Stimulated activated CD4-positive, alpha-beta T cell treated with anti-CD3 and anti-CD28 coated beads, Interleukin-4, amount 100 ng/mL, for 48 hours (primary cell): ENCODE data around the gene TMEM63B.
"Not testable (repeated sequence)": the region's sequence is repeated elsewhere in the genome, so short reads cannot be mapped to it uniquely, and the experiment has no call there.

Source experiments
- DNase-seq, 2 donors: peaks; one replicate each; pipeline ENCODE4 v3.0.0-alpha.2; 2020; ENCODE audit warnings: low read depth in 2 of 2

Gene TMEM63B

GRCh38 chr6:44127186-44128019, at the start of gene TMEM63B, which contains the start of gene MRPL14:
Gene TMEM63B, plus strand, starts transcription at chr6:44127554. Its CDS starts 7,031 bp downstream, at chr6:44134585.
Gene MRPL14, minus strand, starts transcription at chr6:44127452. Its CDS starts 10,841 bp downstream, at chr6:44116611.
- DNase-seq = peak; percentile 86 to 87

- DNase-seq = no peak
Measured at GRCh38 chr6:44078219-44078826, 49.0 kb upstream of the TMEM63B start.

- peak; percentile 50 to 61 for DNase-seq
Measured at GRCh38 chr6:44078827-44079671, 48.3 kb upstream of the TMEM63B start.

GRCh38 chr6:44079672-44080071, 47.7 kb upstream of the TMEM63B start:
- DNase-seq = no peak

- no peak for DNase-seq
Measured at GRCh38 chr6:44080561-44081521, 46.5 kb upstream of the TMEM63B start.

- no peak for DNase-seq
Measured at GRCh38 chr6:44081753-44082152, 45.6 kb upstream of the TMEM63B start.

GRCh38 chr6:44082872-44083321, 44.5 kb upstream of the TMEM63B start:
- DNase-seq = no peak

- no peak for DNase-seq
Measured at GRCh38 chr6:44084231-44085014, 42.9 kb upstream of the TMEM63B start.

- no peak for DNase-seq
Measured at GRCh38 chr6:44085219-44085618, 42.1 kb upstream of the TMEM63B start.

- DNase-seq = no peak
Measured at GRCh38 chr6:44086931-44087574, 40.3 kb upstream of the TMEM63B start.

GRCh38 chr6:44087623-44088022, 39.7 kb upstream of the TMEM63B start:
- DNase-seq = no peak

- no peak for DNase-seq
Measured at GRCh38 chr6:44088827-44089590, 38.3 kb upstream of the TMEM63B start.

GRCh38 chr6:44090465-44090864, 36.9 kb upstream of the TMEM63B start:
- DNase-seq = no peak

GRCh38 chr6:44091356-44091755, 36.0 kb upstream of the TMEM63B start:
- not testable (repeated sequence) for DNase-seq

- DNase-seq = no peak
Measured at GRCh38 chr6:44091981-44092884, 35.1 kb upstream of the TMEM63B start.

GRCh38 chr6:44093066-44093465, 34.3 kb upstream of the TMEM63B start:
- no peak for DNase-seq

GRCh38 chr6:44093750-44094402, 33.5 kb upstream of the TMEM63B start:
- DNase-seq = no peak
